Aorta (tissue), 5 donors: ENCODE results near the gene ARHGAP4. TPM values are rescaled to one million over a fixed set of nuclear protein-coding genes. Genes with fewer than 3 reads are reported as not detected.

Source experiments
- ATAC-seq: fragments of 200-7000 bp; cut with Tn5 transposase; one replicate; pipeline ENCODE4 v1.9.1; 2022; ENCODE audit warnings: moderate library complexity; ENCODE audit not compliant: low FRiP score
- DNase-seq, 2 donors: peaks; one replicate each; pipeline ENCODE4 v3.0.0-alpha.2; 2020
- H3K27ac ChIP-seq, 2 donors: one replicate each; pipeline ENCODE4 v1.5.1; 2013; ENCODE audit warnings: low read length in 2 of 2, mild to moderate bottlenecking in 2 of 2, moderate library complexity in 2 of 2, control low read depth in 1 of 2, inconsistent platforms in 1 of 2, low read depth in 1 of 2
- H3K27me3 ChIP-seq, 2 donors: one replicate each; pipeline ENCODE4 v1.6.1; 2013; ENCODE audit warnings: control low read depth in 1 of 2, low read length in 1 of 2, mild to moderate bottlenecking in 1 of 2, moderate library complexity in 1 of 2; ENCODE audit not compliant: insufficient read depth in 2 of 2, control insufficient read depth in 1 of 2
- H3K36me3 ChIP-seq, 2 donors: one replicate each; pipeline ENCODE4 v1.6.1; 2013; ENCODE audit warnings: control low read depth in 1 of 2, low read length in 1 of 2, mild to moderate bottlenecking in 1 of 2; ENCODE audit not compliant: insufficient read depth in 2 of 2, control insufficient read depth in 1 of 2
- H3K4me1 ChIP-seq, 2 donors: one replicate each; pipeline ENCODE4 v1.6.1; 2013; ENCODE audit warnings: low read length in 2 of 2, control low read depth in 1 of 2, mild to moderate bottlenecking in 1 of 2, moderate library complexity in 1 of 2; ENCODE audit not compliant: insufficient read depth in 2 of 2, control insufficient read depth in 1 of 2
- H3K4me3 ChIP-seq, 2 donors: one replicate each; pipeline ENCODE4 v1.5.1; 2013; ENCODE audit warnings: low read length in 2 of 2, control low read depth in 1 of 2, mild to moderate bottlenecking in 1 of 2
- H3K9me3 ChIP-seq: one replicate; pipeline ENCODE4 v1.6.1; 2013; ENCODE audit warnings: mild to moderate bottlenecking, low read length; ENCODE audit not compliant: control insufficient read depth
- WGBS, 2 donors: extraction: QIAGEN DNeasy Blood & Tissue Kit; methylation state at CpG; one replicate each; pipeline ENCODE4 v1.1.7; 2013; 5-methylcytosine and 5-hydroxymethylcytosine counted together
- intact Hi-C, 2 donors: fragments of 100-400 bp; cut with DNase I; formaldehyde crosslinking; loops; one replicate each; pipeline versions ENCODE4 v1.14.2 to v1.15.0; 2022
- polyA plus RNA-seq, 2 donors: library from polyadenylated mRNA; stranded (reverse); fragments of 200-250 nt; gene quantifications; one replicate each; pipeline ENCODE4 v1.2.3, GENCODE V29; 2013
- total RNA-seq, 2 donors: library from RNA; stranded (reverse); fragmentation: NEBNext Ultra II Directional; extraction: Animal tissue kit (Norgen Biotek cat#: 25700); gene quantifications; one replicate each; pipeline ENCODE4 v1.2.1, GENCODE V29; 2021
- donor health status: healthy with polysubstance abuse.
- donor health status: Bipolar disorder and iron deficiency.
- donor health status: DM: no; HTN: no; CAD: no.
- donor health status: DM: no; HTN: no; CAD: no.
- donor health status: DM: yes; HTN: yes; CAD: no.

Gene ARHGAP4
- total and polyA plus RNA-seq, 4 donors = 13.5 to 81.3 (median 34.0) TPM

DNA sequence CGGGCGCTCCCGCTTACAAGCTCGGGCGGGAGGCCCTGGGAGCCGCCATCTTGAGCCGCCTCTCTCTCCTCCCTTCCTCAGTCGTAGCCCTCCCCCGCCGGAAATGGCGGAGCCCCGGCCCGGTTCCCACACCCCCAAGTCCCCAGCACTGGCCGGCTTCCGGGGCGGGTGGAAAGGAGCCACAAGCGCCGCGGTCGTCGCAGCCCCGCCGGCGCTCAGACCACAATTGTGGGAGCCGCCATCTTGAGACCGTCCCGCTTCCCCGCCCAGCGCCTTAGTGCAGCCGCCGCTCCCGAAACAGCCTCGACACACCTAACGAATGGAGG is 45.0 kb upstream of the ARHGAP4 start:
- Histone ChIP-seq H3K4me3 (peak overlapping the region; percentile 49 to 77), H3K9me3 (no peaks in the 10 kb centered on the region), H3K27me3 (no peaks in the 10 kb centered on the region), H3K4me1 (peaks cover 0 to 4% of the 10 kb centered on the region in 2 donors), H3K36me3 (no peaks in the 10 kb centered on the region), H3K27ac (peak overlapping the region; percentile 20 to 98)
- ATAC-seq = peak; percentile 88
- intact Hi-C loops = no loop called here
- WGBS, 2 donors = 1 to 6% methylated on average over 34 of the region's 34 CpGs
- DNase-seq = peak; percentile 97 to 98

DNA sequence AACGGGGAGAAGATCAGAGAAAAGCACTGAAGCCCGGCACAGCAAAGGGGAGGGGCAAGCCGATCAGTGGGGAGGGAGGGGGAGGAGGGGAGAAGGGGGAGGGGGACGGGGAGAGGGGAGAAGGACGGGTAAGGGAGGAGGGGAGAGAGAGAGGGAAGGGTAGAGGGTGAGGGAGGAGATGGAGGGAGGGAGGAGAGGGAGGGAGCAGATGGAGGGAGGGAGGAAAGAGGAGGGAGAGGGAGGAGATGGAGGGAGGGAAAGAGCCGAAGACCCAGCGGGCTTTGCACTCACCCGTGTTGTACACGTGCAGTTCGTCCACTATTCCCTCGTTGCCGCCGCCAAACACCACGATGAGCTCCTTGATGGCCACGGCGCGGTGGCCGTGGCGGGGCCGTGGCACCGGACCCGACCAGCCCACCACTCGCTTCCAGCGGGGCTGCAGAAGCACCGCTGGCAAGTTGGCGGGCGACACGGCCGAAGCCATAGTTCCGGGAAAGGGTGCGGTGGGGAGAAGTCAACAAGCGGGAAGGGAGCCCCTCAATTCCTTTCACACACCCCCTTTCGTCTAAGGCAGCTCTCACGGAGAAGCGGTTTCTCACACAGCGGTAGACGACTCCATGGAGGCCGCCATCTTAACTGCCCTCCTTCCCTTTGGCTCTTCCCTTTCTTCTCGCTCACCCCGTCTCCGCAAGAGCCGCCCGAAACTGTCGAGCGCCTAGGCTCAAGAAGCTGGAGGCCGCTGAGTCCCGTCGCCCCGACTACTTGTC is 44.5 kb upstream of the ARHGAP4 start:
- Histone ChIP-seq H3K9me3 (no peaks in the 10 kb centered on the region), H3K4me3 (peak overlapping the region; percentile 49 to 77), H3K27me3 (no peaks in the 10 kb centered on the region), H3K27ac (peak overlapping the region in 1 of 2 donors; percentile 98), H3K36me3 (no peaks in the 10 kb centered on the region), H3K4me1 (peaks cover 0 to 4% of the 10 kb centered on the region in 2 donors)
- peak; percentile 68 to 77 for DNase-seq
- intact Hi-C loops = no loop called here
- 0 to 8% methylated on average over 42 to 49 of the region's 49 CpGs for WGBS, 2 donors
- ATAC-seq = peak; percentile 49

- no peak for ATAC-seq
- Histone ChIP-seq H3K4me1 (peaks cover 0 to 4% of the 10 kb centered on the region in 2 donors), H3K27me3 (no peaks in the 10 kb centered on the region), H3K36me3 (no peaks in the 10 kb centered on the region), H3K9me3 (no peaks in the 10 kb centered on the region), H3K4me3 (peak overlapping the region; percentile 33 to 77), H3K27ac (peak overlapping the region in 1 of 2 donors; percentile 60)
- WGBS, 2 donors = 0 to 10% methylated on average over 22 to 26 of the region's 26 CpGs
- intact Hi-C loops = no loop called here
- peak; percentile 67 to 85 for DNase-seq
Measured at GRCh38 chrX:153969904-153970356, 43.9 kb upstream of the ARHGAP4 start.

DNA sequence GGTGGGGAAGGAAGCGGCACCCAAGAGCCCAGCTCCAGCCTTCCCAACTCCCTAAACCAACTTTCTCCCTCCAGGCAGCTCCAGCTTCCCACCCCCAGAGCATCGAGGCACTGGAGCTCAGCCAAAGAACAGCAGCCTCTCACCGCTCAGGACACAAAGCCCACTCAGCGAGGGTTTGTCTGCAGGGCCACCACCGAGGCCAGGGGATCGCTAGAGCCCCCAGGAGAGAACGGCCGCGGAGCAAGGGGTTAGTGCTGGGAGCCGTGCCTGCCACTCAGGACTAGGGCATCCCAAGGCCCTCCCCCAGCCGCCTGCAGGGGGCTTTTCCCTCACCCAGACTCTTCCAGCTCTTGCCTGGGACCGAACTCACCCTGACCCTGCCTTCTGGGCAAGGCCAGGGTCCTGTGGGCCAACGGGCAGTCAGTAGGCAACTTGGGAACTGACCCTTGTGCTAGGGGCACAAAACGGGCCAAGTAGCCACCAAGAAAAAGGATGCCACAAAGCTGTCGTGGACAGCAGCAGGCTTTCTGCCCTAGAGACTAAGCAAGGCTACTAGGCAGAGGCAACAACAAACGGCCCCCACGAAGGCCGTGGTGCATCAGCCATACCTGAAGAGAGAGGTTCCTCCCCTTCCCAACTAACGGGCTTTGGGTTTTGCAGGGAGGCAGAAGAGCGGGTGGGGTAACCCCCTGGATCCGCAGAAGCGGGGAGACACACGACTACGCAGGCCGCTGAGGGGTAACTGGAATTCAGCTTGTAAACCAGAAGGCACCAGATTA is 43.2 kb upstream of the ARHGAP4 start:
- Histone ChIP-seq H3K36me3 (no peaks in the 10 kb centered on the region), H3K27me3 (no peaks in the 10 kb centered on the region), H3K4me3 (peak overlapping the region; percentile 33 to 77), H3K4me1 (peaks cover 0 to 4% of the 10 kb centered on the region in 2 donors), H3K27ac (peak overlapping the region in 1 of 2 donors; percentile 60), H3K9me3 (no peaks in the 10 kb centered on the region)
- intact Hi-C loops = no loop called here
- ATAC-seq = no peak
- DNase-seq = peak in 1 of 2 donors; percentile 49
- WGBS, 2 donors = 1 to 43% methylated on average over 25 of the region's 25 CpGs

- Histone ChIP-seq H3K36me3 (no peaks in the 10 kb centered on the region), H3K27ac (peak overlapping the region in 1 of 2 donors; percentile 59), H3K9me3 (no peaks in the 10 kb centered on the region), H3K4me3 (no peak overlapping the region), H3K27me3 (no peaks in the 10 kb centered on the region), H3K4me1 (peaks cover 0 to 2% of the 10 kb centered on the region in 2 donors)
- intact Hi-C loops = no loop called here
- DNase-seq (peak in 1 of 2 donors; percentile 57), ATAC-seq (no peak)
- 3 to 39% methylated on average over 12 of the region's 12 CpGs for WGBS, 2 donors
Measured at GRCh38 chrX:153968754-153969124, 42.7 kb upstream of the ARHGAP4 start.

DNA sequence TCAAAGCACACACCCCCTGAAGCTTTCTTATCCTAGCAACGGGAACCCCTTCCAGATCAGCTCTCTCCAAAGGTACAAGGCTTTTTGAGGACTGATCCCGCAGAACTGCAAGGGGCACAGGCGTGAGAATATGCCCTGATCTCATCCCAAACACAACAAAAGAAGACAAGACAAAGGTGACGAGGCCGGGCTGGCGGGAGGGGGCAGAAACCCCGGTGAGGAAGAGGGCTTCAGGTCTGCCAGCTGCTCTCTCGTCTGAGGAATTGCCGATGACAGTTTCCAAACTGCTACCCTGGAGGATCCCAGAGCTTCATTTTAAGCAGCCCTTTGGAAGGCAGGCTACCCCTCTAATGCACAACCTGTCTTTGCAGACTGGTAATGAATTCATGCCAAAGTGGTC is 42.2 kb upstream of the ARHGAP4 start:
- Histone ChIP-seq H3K4me1 (no peaks in the 10 kb centered on the region), H3K9me3 (no peaks in the 10 kb centered on the region), H3K27me3 (no peaks in the 10 kb centered on the region), H3K27ac (no peak overlapping the region), H3K4me3 (no peak overlapping the region), H3K36me3 (no peaks in the 10 kb centered on the region)
- intact Hi-C loops = no loop called here
- WGBS, 2 donors = 31 to 63% methylated on average over 9 of the region's 9 CpGs
- ATAC-seq (no peak), DNase-seq (no peak)

DNA sequence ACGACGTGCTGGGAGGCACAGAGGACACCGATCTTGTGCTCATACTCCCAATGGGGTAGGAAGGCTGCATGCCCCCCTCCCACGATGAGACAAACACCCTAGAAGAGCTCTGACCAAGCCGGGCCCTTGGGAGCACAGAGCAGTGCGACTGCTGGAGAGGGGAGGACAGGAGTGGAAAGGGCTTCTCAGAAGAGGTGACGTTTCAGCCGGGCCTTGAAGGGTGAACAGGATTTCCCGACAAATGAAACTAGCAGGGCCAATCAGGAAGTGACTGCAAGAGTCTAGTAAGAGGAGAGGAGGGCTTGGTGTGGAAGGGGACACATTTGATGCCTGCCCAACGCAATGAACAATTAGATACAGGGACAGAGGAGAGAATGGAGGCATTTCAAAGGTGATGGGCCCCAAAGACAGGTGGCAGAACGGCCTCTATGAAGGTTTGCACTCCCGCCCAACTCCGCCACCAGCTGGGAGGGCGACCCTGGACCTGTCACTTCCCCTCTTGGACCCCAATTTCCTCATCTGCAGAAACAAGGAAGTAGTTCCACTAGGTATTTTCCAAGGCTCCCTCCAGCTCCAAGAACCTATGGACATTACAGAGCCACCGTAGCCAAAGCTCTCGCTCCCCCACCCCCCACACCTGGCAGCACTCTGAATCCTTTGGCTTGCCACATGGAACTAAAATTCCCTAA is 41.6 kb upstream of the ARHGAP4 start:
- Histone ChIP-seq H3K36me3 (no peaks in the 10 kb centered on the region), H3K27ac (peak overlapping the region in 1 of 2 donors; percentile 26), H3K27me3 (no peaks in the 10 kb centered on the region), H3K4me1 (no peaks in the 10 kb centered on the region), H3K9me3 (no peaks in the 10 kb centered on the region), H3K4me3 (no peak overlapping the region)
- intact Hi-C loops = no loop called here
- no peak for ATAC-seq
- peak; percentile 48 to 64 for DNase-seq
- 63 to 73% methylated on average over 16 of the region's 16 CpGs for WGBS, 2 donors

- no peak overlapping the region for H3K4me3 ChIP-seq
- H3K36me3 ChIP-seq = no peaks in the 10 kb centered on the region
- H3K9me3 ChIP-seq = no peaks in the 10 kb centered on the region
- H3K4me1 ChIP-seq = no peaks in the 10 kb centered on the region
- DNase-seq (peak in 1 of 2 donors; percentile 44), ATAC-seq (no peak)
- peak overlapping the region in 1 of 2 donors; percentile 26 for H3K27ac ChIP-seq
- intact Hi-C loops = no loop called here
- H3K27me3 ChIP-seq = no peaks in the 10 kb centered on the region
- WGBS, 2 donors = 67 to 74% methylated on average over 14 of the region's 14 CpGs
Measured at GRCh38 chrX:153966841-153967535, 40.9 kb upstream of the ARHGAP4 start.
